ENCODE data around the gene RTCA.
"Not testable (repeated sequence)": the region's sequence is repeated elsewhere in the genome, so short reads cannot be mapped to it uniquely, and the experiment has no call there.

RTCA gene

GRCh38 chr1:100261686-100262085, 4.3 kb upstream of the RTCA start:
- no peak for DNase-seq

GRCh38 chr1:100264081-100264480, 1.9 kb upstream of the RTCA start:
- not testable (repeated sequence) for DNase-seq

- DNase-seq: peak in 1 of 4 experiments; percentile 17
Observed at GRCh38 chr1:100265562-100265930, 470 bp upstream of the RTCA start.

- peak; percentile 2 to 26 (median 14) for DNase-seq
Observed at GRCh38 chr1:100266741-100267140, 725 bp downstream of the RTCA start.

GRCh38 chr1:100267284-100267683, 1.3 kb downstream of the RTCA start:
- no peak for DNase-seq

- no peak for DNase-seq
Observed at GRCh38 chr1:100268202-100268601, 2.2 kb downstream of the RTCA start.

- DNase-seq: no peak
Observed at GRCh38 chr1:100277866-100278265, 11.8 kb downstream of the RTCA start.

GRCh38 chr1:100279358-100279923, 13.4 kb downstream of the RTCA start:
- DNase-seq: no peak

GRCh38 chr1:100279954-100280682, 14.1 kb downstream of the RTCA start:
- DNase-seq: no peak

GRCh38 chr1:100284591-100284990, 18.6 kb downstream of the RTCA start:
- no peak for DNase-seq

- DNase-seq: no peak
Observed at GRCh38 chr1:100287162-100287561, 21.1 kb downstream of the RTCA start.

GRCh38 chr1:100290291-100290690, 24.3 kb downstream of the RTCA start:
- DNase-seq: no peak

GRCh38 chr1:100292711-100293110, 26.7 kb downstream of the RTCA start:
- DNase-seq: no peak

- DNase-seq: no peak
Observed at GRCh38 chr1:100296140-100296539, 30.1 kb downstream of the RTCA start.

GRCh38 chr1:100296997-100297396, 31.0 kb downstream of the RTCA start:
- not testable (repeated sequence) for DNase-seq

GRCh38 chr1:100298512-100298911, 32.5 kb downstream of the RTCA start:
- no peak for DNase-seq

- peak in 1 of 4 experiments; percentile 4 for DNase-seq
Observed at GRCh38 chr1:100299521-100300222, 33.7 kb downstream of the RTCA start.

- DNase-seq: no peak
Observed at GRCh38 chr1:100300691-100301090, 34.7 kb downstream of the RTCA start.

- no peak for DNase-seq
Observed at GRCh38 chr1:100302739-100303138, 36.7 kb downstream of the RTCA start.

GRCh38 chr1:100304227-100304626, 38.2 kb downstream of the RTCA start:
- DNase-seq: no peak

- no peak for DNase-seq
Observed at GRCh38 chr1:100304921-100305320, 38.9 kb downstream of the RTCA start.

GRCh38 chr1:100305954-100306353, 39.9 kb downstream of the RTCA start:
- no peak for DNase-seq

- peak in 2 of 4 experiments; percentile 9 to 10 for DNase-seq
Observed at GRCh38 chr1:100306735-100307313, 40.8 kb downstream of the RTCA start.
